T-helper 17 cell (primary cell): ENCODE results near the gene PARD6A. TPM values are rescaled to one million over a fixed set of nuclear protein-coding genes. Genes with fewer than 3 reads are reported as not detected.

Source experiments
- ATAC-seq: fragments of 150-1000 bp; cut with Tn5 transposase; 2 replicates; pipeline ENCODE4 v1.10.0; 2021; ENCODE audit warnings: mild to moderate bottlenecking, moderate library complexity
- DNase-seq, 3 donors: peaks; one replicate each; pipeline versions ENCODE4 v3.0.0 to v3.0.0-alpha.2; 2020 to 2021
- H3K9me3 ChIP-seq: one replicate; pipeline ENCODE4 v1.7.0; 2013; ENCODE audit warnings: low read length, mild to moderate bottlenecking; ENCODE audit not compliant: control insufficient read depth, poor library complexity, severe bottlenecking
- H3K27ac Mint-ChIP-seq: one replicate; pipeline ENCODE4 v1.8.0; 2022; ENCODE audit warnings: mild to moderate bottlenecking, moderate library complexity, mixed read lengths
- H3K27me3 Mint-ChIP-seq: one replicate; pipeline ENCODE4 v1.8.0; 2022; ENCODE audit warnings: mixed read lengths
- H3K36me3 Mint-ChIP-seq: one replicate; pipeline ENCODE4 v1.8.0; 2022; ENCODE audit warnings: low read depth, mixed read lengths
- H3K4me1 Mint-ChIP-seq: one replicate; pipeline ENCODE4 v1.8.0; 2022; ENCODE audit warnings: mild to moderate bottlenecking, mixed read lengths
- H3K4me3 Mint-ChIP-seq: one replicate; pipeline ENCODE4 v1.8.0; 2022; ENCODE audit warnings: mild to moderate bottlenecking, moderate library complexity, mixed read lengths
- total RNA-seq, 4 donors: library from RNA in 2 of 4; stranded (reverse) in 2 of 4; gene quantifications; one replicate each; pipeline ENCODE4 v1.2.3 and lab custom pipeline; 2022 to 2026

The PARD6A gene
- total RNA-seq (1 to 10 TPM; 6.3 to 7.9 TPM), total RNA-seq (lab: John Stamatoyannopoulos, UW) (6.3 to 10.9 reads per million in 2 donors)

DNA sequence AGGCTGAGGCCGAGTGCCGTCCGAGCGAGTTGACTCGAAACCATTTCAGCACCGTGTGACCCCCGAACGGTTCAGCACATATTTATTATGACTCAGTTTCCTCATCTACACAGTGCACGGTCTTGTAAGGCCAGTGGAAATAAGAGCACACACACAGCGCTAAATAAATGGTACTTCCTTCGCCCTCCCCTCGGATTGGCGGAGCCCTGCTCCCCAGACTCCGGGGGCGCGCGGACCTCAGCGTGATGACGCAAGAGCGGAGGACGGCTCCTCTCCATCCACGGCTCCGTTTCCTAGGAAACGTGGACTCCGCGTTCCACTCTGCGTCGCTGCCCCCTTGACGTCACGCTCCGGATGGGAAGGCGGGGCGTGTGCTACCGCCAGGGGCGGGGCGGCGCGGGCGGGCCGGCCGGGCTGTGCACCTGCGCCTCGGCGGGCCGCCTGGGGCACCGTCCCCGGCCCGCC lies at the start of gene PARD6A:
PARD6A (plus strand) TSS at position 397 of the 465 bp plus-strand sequence. CDS start 79 bp downstream, outside the sequence.
- H3K4me1 Mint-ChIP-seq, result peaks cover 31% of the 10 kb centered on the region
- no peaks in the 10 kb centered on the region for H3K27me3 Mint-ChIP-seq
- peak within 1 kb of the TSS; percentile 91 for H3K27ac Mint-ChIP-seq
- peaks cover 2% of the 10 kb centered on the region for H3K36me3 Mint-ChIP-seq
- H3K9me3 ChIP-seq, result no peaks in the 10 kb centered on the region
- ATAC-seq (peak; percentile 85), DNase-seq (peak; percentile 90 to 92 (median 91))
- H3K4me3 Mint-ChIP-seq, result peak within 1 kb of the TSS; percentile 96

GRCh38 chr16:67613808-67614207 lies 47.0 kb upstream of the PARD6A start:
- no peaks in the 10 kb centered on the region for H3K4me1 Mint-ChIP-seq
- no peak overlapping the region for H3K4me3 Mint-ChIP-seq
- DNase-seq (no peak), ATAC-seq (no peak)
- H3K27ac Mint-ChIP-seq, result peak overlapping the region; percentile 68
- no peaks in the 10 kb centered on the region for H3K9me3 ChIP-seq
- peaks cover 5% of the 10 kb centered on the region for H3K36me3 Mint-ChIP-seq
- H3K27me3 Mint-ChIP-seq, result no peaks in the 10 kb centered on the region

DNA sequence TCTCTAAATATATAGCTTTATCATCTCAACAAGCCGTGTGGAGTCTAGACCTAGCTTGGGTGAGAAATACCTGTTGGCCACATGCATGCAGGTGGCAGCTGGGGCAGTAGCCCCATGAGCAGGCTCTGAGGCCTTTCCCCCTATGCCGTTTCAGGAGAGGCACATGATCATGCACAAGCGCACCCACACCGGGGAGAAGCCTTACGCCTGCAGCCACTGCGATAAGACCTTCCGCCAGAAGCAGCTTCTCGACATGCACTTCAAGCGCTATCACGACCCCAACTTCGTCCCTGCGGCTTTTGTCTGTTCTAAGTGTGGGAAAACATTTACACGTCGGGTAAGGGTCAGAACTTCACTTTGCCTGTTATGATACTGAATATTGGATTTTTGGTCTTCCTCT lies 32.5 kb upstream of the PARD6A start:
- DNase-seq, result no peak
- Mint-ChIP-seq H3K36me3 (peaks cover 13% of the 10 kb centered on the region), H3K27me3 (no peaks in the 10 kb centered on the region), H3K27ac (no peak overlapping the region), H3K4me1 (peaks cover 9% of the 10 kb centered on the region), H3K4me3 (no peak overlapping the region)
- no peaks in the 10 kb centered on the region for H3K9me3 ChIP-seq
- no peak for ATAC-seq

DNA sequence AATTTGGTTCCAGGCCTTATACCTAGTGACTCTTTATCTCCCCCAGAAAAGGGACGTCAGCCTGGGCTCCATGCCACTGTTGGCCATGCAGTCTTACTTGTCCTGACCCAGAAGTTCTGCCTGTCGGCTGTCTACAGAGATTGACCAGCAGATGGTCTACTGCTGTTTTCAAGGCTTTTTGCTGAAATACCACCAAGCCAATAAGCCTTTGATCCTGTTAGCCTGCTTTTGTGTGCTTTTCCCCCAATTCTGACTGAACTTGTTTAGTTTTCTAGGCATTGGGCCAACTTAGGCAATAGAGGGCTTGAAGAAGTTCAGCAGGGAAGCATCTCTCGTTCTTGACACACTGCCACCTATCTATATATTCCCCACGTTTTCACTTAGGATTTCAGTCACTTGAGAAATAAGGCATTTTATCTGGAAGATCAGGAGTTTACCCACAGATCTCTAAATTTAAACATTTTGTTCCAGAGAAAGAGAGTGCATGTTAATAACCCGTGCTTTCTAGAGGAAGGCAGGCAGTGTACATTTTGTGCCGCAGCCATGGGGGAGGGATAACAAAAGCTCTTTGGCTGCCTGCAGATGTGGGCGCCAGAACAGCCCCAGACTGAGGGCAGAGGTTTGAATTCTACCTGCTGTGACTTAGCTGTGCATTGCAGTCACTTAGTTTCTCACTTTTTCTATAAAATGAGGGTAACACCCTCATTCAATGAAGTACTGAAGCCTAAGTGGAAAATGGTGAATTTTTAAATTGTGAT lies 28.2 kb upstream of the PARD6A start:
- Mint-ChIP-seq H3K4me3 (no peak overlapping the region), H3K27me3 (no peaks in the 10 kb centered on the region), H3K36me3 (peaks cover 8% of the 10 kb centered on the region), H3K4me1 (peaks cover 5% of the 10 kb centered on the region), H3K27ac (no peak overlapping the region)
- DNase-seq (no peak), ATAC-seq (no peak)
- no peaks in the 10 kb centered on the region for H3K9me3 ChIP-seq

DNA sequence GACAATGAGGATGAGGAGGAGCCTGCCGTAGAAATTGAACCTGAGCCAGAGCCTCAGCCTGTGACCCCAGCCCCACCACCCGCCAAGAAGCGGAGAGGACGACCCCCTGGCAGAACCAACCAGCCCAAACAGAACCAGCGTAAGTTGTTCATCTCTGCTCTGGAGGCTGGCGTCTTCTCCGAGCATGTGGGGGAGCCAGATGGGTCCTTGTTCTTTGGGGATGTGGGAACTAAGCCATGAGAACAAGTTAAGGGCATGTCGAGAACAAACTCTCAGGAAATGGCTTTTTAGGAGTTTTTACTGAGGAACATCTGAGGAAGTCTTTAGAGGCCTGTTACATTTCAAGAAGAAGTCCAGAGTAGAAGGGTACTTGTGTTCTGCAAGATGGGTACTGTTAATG lies 24.0 kb upstream of the PARD6A start:
- H3K4me3 Mint-ChIP-seq, result no peak overlapping the region
- H3K27me3 Mint-ChIP-seq, result no peaks in the 10 kb centered on the region
- DNase-seq, result no peak
- no peak for ATAC-seq
- no peaks in the 10 kb centered on the region for H3K36me3 Mint-ChIP-seq
- H3K4me1 Mint-ChIP-seq, result no peaks in the 10 kb centered on the region
- no peak overlapping the region for H3K27ac Mint-ChIP-seq
- no peaks in the 10 kb centered on the region for H3K9me3 ChIP-seq

- no peaks in the 10 kb centered on the region for H3K36me3 Mint-ChIP-seq
- H3K4me1 Mint-ChIP-seq, result no peaks in the 10 kb centered on the region
- no peak overlapping the region for H3K4me3 Mint-ChIP-seq
- ATAC-seq, result no peak
- no peak for DNase-seq
- no peak overlapping the region for H3K27ac Mint-ChIP-seq
- no peaks in the 10 kb centered on the region for H3K9me3 ChIP-seq
- no peaks in the 10 kb centered on the region for H3K27me3 Mint-ChIP-seq
These were observed 23.1 kb upstream of the PARD6A start for GRCh38 chr16:67637625-67638024.

- DNase-seq (no peak), ATAC-seq (no peak)
- Mint-ChIP-seq H3K4me3 (no peak overlapping the region), H3K36me3 (no peaks in the 10 kb centered on the region), H3K4me1 (peaks cover 7% of the 10 kb centered on the region), H3K27ac (no peak overlapping the region), H3K27me3 (no peaks in the 10 kb centered on the region)
- no peaks in the 10 kb centered on the region for H3K9me3 ChIP-seq
These were observed 18.7 kb upstream of the PARD6A start for GRCh38 chr16:67641779-67642708.

DNA sequence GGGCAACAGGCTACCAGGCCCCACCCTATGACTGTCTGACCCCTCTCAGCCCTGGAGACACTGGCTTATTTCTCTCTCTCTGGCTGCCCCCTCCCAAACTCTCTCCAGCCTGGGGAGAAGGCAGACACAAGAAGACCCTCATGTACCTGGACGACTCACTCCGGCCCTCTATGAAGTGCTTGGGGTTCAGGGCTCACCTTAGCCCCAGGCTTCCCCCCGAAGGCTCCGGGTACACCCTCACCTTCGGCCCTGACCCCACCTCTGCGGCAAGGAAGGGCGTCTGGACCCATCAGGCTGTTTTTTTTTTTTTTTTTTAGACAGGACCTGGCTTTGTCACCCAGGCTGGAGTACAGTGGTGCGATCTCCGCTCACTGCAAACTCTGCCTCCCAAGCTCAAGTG lies 16.7 kb upstream of the PARD6A start:
- no peaks in the 10 kb centered on the region for H3K27me3 Mint-ChIP-seq
- no peak for DNase-seq
- peak overlapping the region; percentile 67 for H3K4me3 Mint-ChIP-seq
- peak overlapping the region; percentile 83 for H3K27ac Mint-ChIP-seq
- no peaks in the 10 kb centered on the region for H3K36me3 Mint-ChIP-seq
- peaks cover 9% of the 10 kb centered on the region for H3K4me1 Mint-ChIP-seq
- H3K9me3 ChIP-seq, result no peaks in the 10 kb centered on the region
- no peak for ATAC-seq

DNA sequence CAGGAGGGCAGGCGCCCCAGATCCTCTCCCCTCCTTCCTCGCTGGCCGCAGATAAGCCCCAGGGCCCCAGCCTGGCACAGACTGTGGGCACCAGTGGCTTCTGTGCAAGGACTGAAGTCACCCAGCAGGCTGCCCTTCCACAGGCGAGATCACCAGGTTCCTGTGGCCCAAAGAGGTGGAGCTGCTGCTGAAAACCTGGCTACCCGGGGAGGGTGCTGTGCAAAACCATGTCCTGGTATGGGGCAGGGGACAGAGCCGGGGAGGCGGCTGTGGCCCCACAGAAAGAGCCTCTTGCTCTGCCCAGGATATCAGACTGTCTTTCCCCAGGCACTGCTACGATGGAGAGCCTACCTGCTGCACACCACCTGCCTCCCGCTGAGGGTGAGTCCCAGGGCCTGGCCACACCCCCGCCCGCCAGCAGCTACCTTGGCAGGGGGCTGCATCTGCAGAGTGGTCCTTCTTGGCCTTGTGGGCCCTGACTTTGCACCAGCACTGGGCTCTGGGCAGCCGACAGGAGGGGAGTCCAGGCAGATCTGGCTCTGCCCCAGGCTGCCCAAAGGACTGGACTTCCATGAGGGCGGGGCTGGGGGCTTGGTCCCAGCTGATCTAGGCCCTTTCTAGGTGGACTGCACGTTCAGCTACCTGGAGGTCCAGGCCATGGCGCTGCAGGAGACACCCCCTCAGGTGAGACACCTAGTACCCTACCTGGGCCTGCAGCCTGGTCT lies 15.2 kb upstream of the PARD6A start:
- ATAC-seq, result peak; percentile 38
- H3K4me3 Mint-ChIP-seq, result peak overlapping the region; percentile 88
- H3K4me1 Mint-ChIP-seq, result peaks cover 13% of the 10 kb centered on the region

GRCh38 chr16:67647111-67647651 lies 13.6 kb upstream of the PARD6A start:
- ATAC-seq, result no peak
- Mint-ChIP-seq H3K4me1 (peaks cover 19% of the 10 kb centered on the region), H3K27ac (no peak overlapping the region), H3K27me3 (no peaks in the 10 kb centered on the region), H3K36me3 (peaks cover 8% of the 10 kb centered on the region), H3K4me3 (no peak overlapping the region)
- H3K9me3 ChIP-seq, result no peaks in the 10 kb centered on the region
- DNase-seq, result no peak

More for the DNA sequence above, 15.2 kb upstream of the PARD6A start:
- Mint-ChIP-seq H3K27ac (peak overlapping the region; percentile 83), H3K27me3 (no peaks in the 10 kb centered on the region), H3K36me3 (peaks cover 4% of the 10 kb centered on the region)
- DNase-seq, result no peak
- H3K9me3 ChIP-seq, result no peaks in the 10 kb centered on the region

GRCh38 chr16:67647681-67648080 lies 13.1 kb upstream of the PARD6A start:
- Mint-ChIP-seq H3K27ac (no peak overlapping the region), H3K27me3 (no peaks in the 10 kb centered on the region), H3K36me3 (peaks cover 8% of the 10 kb centered on the region), H3K4me3 (no peak overlapping the region), H3K4me1 (peaks cover 20% of the 10 kb centered on the region)
- ATAC-seq (no peak), DNase-seq (no peak)
- no peaks in the 10 kb centered on the region for H3K9me3 ChIP-seq

DNA sequence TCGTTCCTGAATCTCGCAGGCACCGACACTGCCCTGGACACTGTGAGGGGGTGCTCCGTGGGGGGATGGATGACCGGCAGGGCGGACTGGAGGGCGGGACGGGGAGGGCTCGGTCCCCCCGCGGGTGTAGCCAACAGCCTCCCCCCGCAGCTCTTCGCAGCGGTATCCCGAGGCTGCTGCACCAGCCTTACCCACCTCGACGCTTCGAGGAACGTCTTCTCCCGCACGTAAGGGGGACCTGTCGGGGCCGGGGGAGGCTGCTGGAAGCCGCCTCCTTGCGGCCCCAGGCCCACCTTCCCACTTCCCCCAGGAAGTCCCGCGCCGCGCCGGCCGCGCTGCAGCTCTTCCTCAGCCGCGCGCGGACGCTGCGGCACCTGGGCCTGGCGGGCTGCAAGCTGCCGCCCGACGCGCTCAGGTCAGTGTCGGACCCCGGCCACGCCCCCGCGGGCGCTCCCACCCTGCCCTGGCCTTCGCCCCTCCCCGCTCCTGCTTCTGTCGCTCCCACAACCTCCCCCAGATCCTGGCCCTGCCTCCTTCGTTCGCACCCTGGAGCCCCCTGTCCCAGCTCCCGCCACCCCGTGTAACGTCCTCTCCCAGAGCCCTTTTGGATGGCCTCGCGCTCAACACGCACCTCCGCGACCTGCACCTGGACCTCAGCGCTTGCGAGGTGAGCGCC lies 12.5 kb upstream of the PARD6A start:
- ATAC-seq (no peak), DNase-seq (no peak)
- no peaks in the 10 kb centered on the region for H3K27me3 Mint-ChIP-seq
- H3K4me3 Mint-ChIP-seq, result no peak overlapping the region
- peaks cover 20% of the 10 kb centered on the region for H3K4me1 Mint-ChIP-seq
- no peaks in the 10 kb centered on the region for H3K9me3 ChIP-seq
- peaks cover 8% of the 10 kb centered on the region for H3K36me3 Mint-ChIP-seq
- no peak overlapping the region for H3K27ac Mint-ChIP-seq
